Activated T-cell treated with anti-CD3 and anti-CD28 coated beads for 4 hours (primary cell): ENCODE data around the gene ROS1.
"Not testable (repeated sequence)": the region's sequence is repeated elsewhere in the genome, so short reads cannot be mapped to it uniquely, and the experiment has no call there.

ENCODE experiments used
- DNase-seq: peaks from one replicate; pipeline ENCODE4 v3.0.0-alpha.2; 2020

The ROS1 gene

GRCh38 chr6:117375446-117375845, 50.3 kb downstream of the ROS1 start:
- DNase-seq: no peak

- DNase-seq: no peak
Measured at GRCh38 chr6:117373211-117373813, 52.4 kb downstream of the ROS1 start.

- not testable (repeated sequence) for DNase-seq
Measured at GRCh38 chr6:117372289-117372688, 53.5 kb downstream of the ROS1 start.

GRCh38 chr6:117371492-117371891, 54.2 kb downstream of the ROS1 start:
- no peak for DNase-seq

- no peak for DNase-seq
Measured at GRCh38 chr6:117359581-117359980, 66.2 kb downstream of the ROS1 start.

- no peak for DNase-seq
Measured at GRCh38 chr6:117354671-117355070, 71.1 kb downstream of the ROS1 start.

- DNase-seq: no peak
Measured at GRCh38 chr6:117352466-117353081, 73.2 kb downstream of the ROS1 start.

- DNase-seq: no peak
Measured at GRCh38 chr6:117351521-117351920, 74.2 kb downstream of the ROS1 start.

- DNase-seq: no peak
Measured at GRCh38 chr6:117346142-117346930, 79.4 kb downstream of the ROS1 start.

- no peak for DNase-seq
Measured at GRCh38 chr6:117345292-117345610, 80.5 kb downstream of the ROS1 start.

GRCh38 chr6:117344444-117345291, 81.1 kb downstream of the ROS1 start:
- DNase-seq: no peak

GRCh38 chr6:117338567-117338966, 87.2 kb downstream of the ROS1 start:
- no peak for DNase-seq

- DNase-seq: no peak
Measured at GRCh38 chr6:117329926-117330325, 95.8 kb downstream of the ROS1 start.

- no peak for DNase-seq
Measured at GRCh38 chr6:117328500-117328899, 97.2 kb downstream of the ROS1 start.

GRCh38 chr6:117328005-117328389, 97.7 kb downstream of the ROS1 start:
- DNase-seq: no peak

GRCh38 chr6:117327149-117328004, 98.4 kb downstream of the ROS1 start:
- DNase-seq: no peak

- DNase-seq: no peak
Measured at GRCh38 chr6:117326396-117326795, 99.3 kb downstream of the ROS1 start.

- no peak for DNase-seq
Measured at GRCh38 chr6:117317261-117317660, 108.5 kb downstream of the ROS1 start.

- no peak for DNase-seq
Measured at GRCh38 chr6:117311726-117312125, 114.0 kb downstream of the ROS1 start.

- no peak for DNase-seq
Measured at GRCh38 chr6:117311310-117311709, 114.4 kb downstream of the ROS1 start.

GRCh38 chr6:117309611-117310010, 116.1 kb downstream of the ROS1 start:
- no peak for DNase-seq

- DNase-seq: no peak
Measured at GRCh38 chr6:117309069-117309468, 116.7 kb downstream of the ROS1 start.
